OCI-M2 (cell line): ENCODE measurements around the gene LSM14B.
"Not testable (repeated sequence)": the region's sequence is repeated elsewhere in the genome, so short reads cannot be mapped to it uniquely, and the experiment has no call there.

Source experiments
- DNase-seq: peaks from one replicate; lab custom pipeline; 2025; ENCODE audit not compliant: unreplicated experiment; lab: John Stamatoyannopoulos, UW

The LSM14B gene

GRCh38 chr20:62145688-62146018, 23.4 kb downstream of the LSM14B start:
- DNase-seq = no peak

- no peak for DNase-seq
Observed at GRCh38 chr20:62146019-62146755, 23.9 kb downstream of the LSM14B start.

- no peak for DNase-seq
Observed at GRCh38 chr20:62147125-62147524, 24.9 kb downstream of the LSM14B start.

- no peak for DNase-seq
Observed at GRCh38 chr20:62147528-62147927, 25.3 kb downstream of the LSM14B start.

- not testable (repeated sequence) for DNase-seq
Observed at GRCh38 chr20:62148383-62148782, 26.1 kb downstream of the LSM14B start.

GRCh38 chr20:62148908-62149314, 26.6 kb downstream of the LSM14B start:
- DNase-seq = no peak

GRCh38 chr20:62149532-62150309, 27.4 kb downstream of the LSM14B start:
- no peak for DNase-seq

- DNase-seq = no peak
Observed at GRCh38 chr20:62150310-62150575, 28.0 kb downstream of the LSM14B start.

GRCh38 chr20:62151225-62151624, 28.9 kb downstream of the LSM14B start:
- DNase-seq = no peak

GRCh38 chr20:62151835-62152364, 29.6 kb downstream of the LSM14B start:
- no peak for DNase-seq

GRCh38 chr20:62155428-62156253, 33.4 kb downstream of the LSM14B start:
- DNase-seq = no peak

GRCh38 chr20:62156254-62156556, 33.9 kb downstream of the LSM14B start:
- no peak for DNase-seq

- DNase-seq = no peak
Observed at GRCh38 chr20:62156592-62157386, 34.5 kb downstream of the LSM14B start.

GRCh38 chr20:62157387-62158087, 35.3 kb downstream of the LSM14B start:
- no peak for DNase-seq

- DNase-seq = no peak
Observed at GRCh38 chr20:62158088-62158400, 35.8 kb downstream of the LSM14B start.

- no peak for DNase-seq
Observed at GRCh38 chr20:62158541-62158940, 36.3 kb downstream of the LSM14B start.

- no peak for DNase-seq
Observed at GRCh38 chr20:62159052-62159451, 36.8 kb downstream of the LSM14B start.

- DNase-seq = no peak
Observed at GRCh38 chr20:62159839-62160238, 37.6 kb downstream of the LSM14B start.

GRCh38 chr20:62160253-62160652, 38.0 kb downstream of the LSM14B start:
- DNase-seq = no peak

GRCh38 chr20:62160876-62161275, 38.6 kb downstream of the LSM14B start:
- DNase-seq = no peak

- no peak for DNase-seq
Observed at GRCh38 chr20:62161347-62161746, 39.1 kb downstream of the LSM14B start.
